Measurements from ENCODE around the gene GRPEL1. TPM values are rescaled to one million over a fixed set of nuclear protein-coding genes. Genes with fewer than 3 reads are reported as not detected.

GRPEL1 gene
- total RNA-seq, 1 donor from 2014 or later = 25.7 TPM

DNA sequence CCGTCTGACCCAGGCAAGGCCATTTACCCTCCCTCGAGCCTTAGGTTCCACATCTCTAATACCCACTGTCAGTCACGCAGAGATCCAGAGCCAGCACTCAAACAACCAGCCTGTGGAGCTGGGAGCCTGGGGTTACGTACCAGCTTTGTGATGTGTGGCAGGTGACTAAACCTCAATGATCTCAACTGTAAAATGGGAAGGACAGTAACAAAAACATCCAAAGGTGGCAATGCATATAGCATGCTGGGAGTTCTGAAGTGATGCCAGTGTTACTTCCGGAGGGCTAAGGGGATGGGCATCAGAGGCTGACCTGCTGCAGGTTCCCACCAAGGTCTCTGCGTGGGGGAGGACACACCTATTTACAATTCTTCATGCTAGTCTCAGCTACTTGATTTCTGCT lies 6.0 kb downstream of the GRPEL1 start:
- DNase-seq = no peak
- intact Hi-C loops (cut with DNase I) = no loop called here
- H3K36me3 ChIP-seq = peaks cover 72% of the 10 kb centered on the region
- no peaks in the 10 kb centered on the region for H3K27me3 ChIP-seq (ENCODE audit: low read depth)
- no peak overlapping the region for H3K27ac ChIP-seq
- H3K4me1 ChIP-seq = peaks cover 14% of the 10 kb centered on the region
- no peak overlapping the region for H3K4me3 ChIP-seq
- no peak for ATAC-seq
- TF ChIP-seq, protein P1, sequence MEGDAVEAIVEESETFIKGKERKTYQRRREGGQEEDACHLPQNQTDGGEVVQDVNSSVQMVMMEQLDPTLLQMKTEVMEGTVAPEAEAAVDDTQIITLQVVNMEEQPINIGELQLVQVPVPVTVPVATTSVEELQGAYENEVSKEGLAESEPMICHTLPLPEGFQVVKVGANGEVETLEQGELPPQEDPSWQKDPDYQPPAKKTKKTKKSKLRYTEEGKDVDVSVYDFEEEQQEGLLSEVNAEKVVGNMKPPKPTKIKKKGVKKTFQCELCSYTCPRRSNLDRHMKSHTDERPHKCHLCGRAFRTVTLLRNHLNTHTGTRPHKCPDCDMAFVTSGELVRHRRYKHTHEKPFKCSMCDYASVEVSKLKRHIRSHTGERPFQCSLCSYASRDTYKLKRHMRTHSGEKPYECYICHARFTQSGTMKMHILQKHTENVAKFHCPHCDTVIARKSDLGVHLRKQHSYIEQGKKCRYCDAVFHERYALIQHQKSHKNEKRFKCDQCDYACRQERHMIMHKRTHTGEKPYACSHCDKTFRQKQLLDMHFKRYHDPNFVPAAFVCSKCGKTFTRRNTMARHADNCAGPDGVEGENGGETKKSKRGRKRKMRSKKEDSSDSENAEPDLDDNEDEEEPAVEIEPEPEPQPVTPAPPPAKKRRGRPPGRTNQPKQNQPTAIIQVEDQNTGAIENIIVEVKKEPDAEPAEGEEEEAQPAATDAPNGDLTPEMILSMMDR (IDR thresholded peaks at IDR 0.05) = no peak
- no peaks in the 10 kb centered on the region for H3K9me3 ChIP-seq

DNA sequence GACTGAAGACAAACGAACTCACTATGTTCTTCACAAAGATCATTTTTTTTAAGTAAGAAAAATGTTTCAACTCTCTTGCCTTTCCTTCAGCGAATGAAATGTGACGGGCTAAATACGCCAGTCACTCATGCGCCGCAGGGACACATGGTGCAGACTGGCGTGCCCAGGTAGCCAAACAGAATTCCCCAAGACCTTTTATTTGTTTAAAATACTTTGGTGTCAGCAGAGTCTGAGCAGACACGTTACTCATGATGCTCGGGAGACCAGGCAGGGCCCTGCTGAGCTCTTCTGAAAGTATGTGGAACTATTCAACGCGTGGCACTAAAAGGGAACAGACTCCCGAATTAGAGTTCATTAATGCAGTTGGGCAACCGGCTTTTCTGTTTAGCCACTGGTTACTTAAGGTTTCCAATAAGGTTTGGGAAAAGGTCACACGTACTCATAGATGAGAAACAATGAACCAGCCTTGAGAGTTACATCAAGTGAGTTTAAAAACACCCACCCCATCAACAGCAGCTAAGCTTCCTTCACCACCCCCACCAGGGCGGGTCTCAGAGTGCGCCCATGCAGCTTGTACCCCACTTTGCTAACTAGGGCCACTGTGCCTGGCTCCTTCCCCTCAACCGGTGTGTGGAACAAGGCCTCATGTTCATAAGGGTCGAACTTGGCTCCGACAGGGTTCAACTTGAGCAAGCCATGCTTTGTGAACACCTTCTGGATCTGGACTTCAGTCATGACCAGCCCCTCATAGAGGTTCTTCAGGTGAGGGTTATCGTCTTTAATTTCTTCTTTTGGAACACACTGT lies 7.3 kb downstream of the GRPEL1 start:
- H3K27me3 ChIP-seq (ENCODE audit: low read depth) = no peaks in the 10 kb centered on the region
- intact Hi-C loops (cut with DNase I) = no loop called here
- peaks cover 2% of the 10 kb centered on the region for H3K4me1 ChIP-seq
- ATAC-seq = peak in 1 of 2 donors; percentile 18
- no peaks in the 10 kb centered on the region for H3K9me3 ChIP-seq
- H3K4me3 ChIP-seq = no peak overlapping the region
- no peak overlapping the region for H3K27ac ChIP-seq
- DNase-seq = no peak
- TF ChIP-seq, protein P1 (IDR thresholded peaks at IDR 0.05) = no peak
- peaks cover 84% of the 10 kb centered on the region for H3K36me3 ChIP-seq

DNA sequence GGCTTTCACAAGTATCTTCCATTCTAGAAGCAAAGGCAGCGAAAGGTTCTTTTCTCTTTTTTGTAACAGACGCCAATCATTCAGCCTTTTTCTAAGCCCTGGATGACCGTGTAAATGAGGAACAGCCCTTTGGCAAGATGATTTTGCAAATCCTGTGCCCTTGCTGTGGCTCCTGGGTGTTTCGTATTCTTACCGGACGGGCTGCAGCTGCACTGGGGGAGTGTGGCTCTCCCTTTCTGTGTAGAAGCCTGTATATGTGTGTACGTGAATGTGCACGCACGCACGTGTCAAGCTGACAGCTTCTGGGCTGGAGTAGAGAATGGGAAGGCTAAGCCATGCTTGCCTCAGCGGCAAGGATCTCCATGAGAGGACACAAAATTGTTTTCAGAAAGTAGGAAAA lies 8.2 kb downstream of the GRPEL1 start:
- H3K4me1 ChIP-seq = peaks cover 9% of the 10 kb centered on the region
- ATAC-seq (peak in 1 of 2 donors; percentile 60), DNase-seq (no peak)
- H3K27me3 ChIP-seq (ENCODE audit: low read depth) = no peaks in the 10 kb centered on the region
- H3K9me3 ChIP-seq = no peaks in the 10 kb centered on the region
- peaks cover 86% of the 10 kb centered on the region for H3K36me3 ChIP-seq
- no peak overlapping the region for H3K27ac ChIP-seq
- no peak overlapping the region for H3K4me3 ChIP-seq
- intact Hi-C loops (cut with DNase I) = no loop called here
- TF ChIP-seq, protein P1 (IDR thresholded peaks at IDR 0.05) = no peak

DNA sequence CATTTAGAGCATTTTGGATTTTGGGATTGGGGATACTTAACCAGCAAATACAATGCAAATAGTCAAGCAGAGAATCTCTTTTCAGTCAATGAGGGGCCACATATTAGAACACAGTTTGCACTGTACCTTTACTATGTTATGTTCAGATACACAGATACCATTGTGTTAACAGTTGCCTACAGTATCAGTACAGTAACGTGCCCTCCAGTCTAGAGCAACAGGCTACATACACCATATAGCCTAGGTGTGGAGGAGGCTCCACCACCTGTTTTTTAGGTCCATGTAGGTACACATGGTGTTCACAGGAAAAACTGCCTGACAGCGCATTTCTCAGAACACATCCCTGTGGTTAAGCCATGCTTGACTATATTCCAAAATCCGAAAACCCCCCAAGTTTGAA lies 9.1 kb downstream of the GRPEL1 start:
- Histone ChIP-seq H3K4me1 (peaks cover 12% of the 10 kb centered on the region), H3K9me3 (no peaks in the 10 kb centered on the region), H3K27me3 (ENCODE audit: low read depth) (no peaks in the 10 kb centered on the region), H3K36me3 (peaks cover 89% of the 10 kb centered on the region), H3K27ac (no peak overlapping the region), H3K4me3 (no peak overlapping the region)
- TF ChIP-seq, protein P1 (IDR thresholded peaks at IDR 0.05) = no peak
- no peak for ATAC-seq
- intact Hi-C loops (cut with DNase I) = no loop called here
- no peak for DNase-seq

DNA sequence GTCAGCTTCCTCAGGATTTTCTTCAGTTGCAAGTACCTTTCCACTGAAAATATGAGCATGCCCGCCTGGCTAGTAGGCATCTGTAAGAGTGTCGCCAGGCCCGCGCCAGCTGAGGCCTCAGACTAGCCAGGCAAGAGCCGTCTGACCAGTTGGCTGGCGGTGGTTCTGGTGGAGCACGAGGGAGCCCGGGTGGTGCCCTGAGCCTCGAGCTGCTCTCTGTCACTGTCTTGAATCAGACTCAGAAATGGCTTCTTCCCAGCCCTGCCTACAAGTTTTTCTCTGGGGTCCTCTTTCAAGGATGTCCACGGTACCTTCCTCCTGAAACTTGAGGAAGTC lies 11.9 kb downstream of the GRPEL1 start:
- H3K4me1 ChIP-seq = peaks cover 36% of the 10 kb centered on the region
- ATAC-seq = no peak

More for the DNA sequence above, 11.9 kb downstream of the GRPEL1 start:
- TF ChIP-seq, protein P1 (IDR thresholded peaks at IDR 0.05) = no peak
- no peaks in the 10 kb centered on the region for H3K27me3 ChIP-seq (ENCODE audit: low read depth)
- no peaks in the 10 kb centered on the region for H3K9me3 ChIP-seq
- H3K36me3 ChIP-seq = peaks cover 72% of the 10 kb centered on the region
- DNase-seq = no peak
- H3K4me3 ChIP-seq = no peak overlapping the region
- intact Hi-C loops (cut with DNase I) = no loop called here
- H3K27ac ChIP-seq = no peak overlapping the region

Data from lower lobe of right lung (tissue), 2 donors.